WI38 (cell line): ENCODE measurements around the gene DENND1C.

Experiments used
- H3K4me3 ChIP-seq: 2 replicates; pipeline ENCODE4 v1.5.1; 2011; ENCODE audit warnings: low read depth, mild to moderate bottlenecking, control low read depth, low read length
- CTCF ChIP-seq: IDR thresholded peaks from 2 replicates; pipeline ENCODE4 v1.5.1; 2012; ENCODE audit warnings: low read depth, mild to moderate bottlenecking, control low read depth, low read length

DENND1C gene

GRCh38 chr19:6446452-6446851 is 35.1 kb downstream of the DENND1C start:
- no peak for TF ChIP-seq CTCF
- H3K4me3 ChIP-seq, result no peak overlapping the region

GRCh38 chr19:6443986-6444385 is 37.6 kb downstream of the DENND1C start:
- no peak overlapping the region for H3K4me3 ChIP-seq
- no peak for TF ChIP-seq CTCF

- no peak overlapping the region for H3K4me3 ChIP-seq
- no peak for TF ChIP-seq CTCF
Observed at GRCh38 chr19:6442087-6442688, 39.4 kb downstream of the DENND1C start.

- TF ChIP-seq CTCF, result no peak
- H3K4me3 ChIP-seq, result no peak overlapping the region
Observed at GRCh38 chr19:6440905-6441304, 40.7 kb downstream of the DENND1C start.

GRCh38 chr19:6439743-6440142 is 41.8 kb downstream of the DENND1C start:
- no peak for TF ChIP-seq CTCF

GRCh38 chr19:6433663-6434062 is 47.9 kb downstream of the DENND1C start, which contains the start of gene SLC25A41:
Gene SLC25A41, minus strand, starts transcription at chr19:6433763. Its CDS starts 70 bp downstream, at chr19:6433693.
- no peak within 1 kb of the TSS for H3K4me3 ChIP-seq

More at GRCh38 chr19:6439743-6440142, 41.8 kb downstream of the DENND1C start:
- no peak overlapping the region for H3K4me3 ChIP-seq

More at GRCh38 chr19:6433663-6434062, 47.9 kb downstream of the DENND1C start, which contains the start of gene SLC25A41:
- TF ChIP-seq CTCF, result no peak
